Keratinocyte (primary cell): ENCODE data around the gene NET1. TPM values are rescaled to one million over a fixed set of nuclear protein-coding genes. Genes with fewer than 3 reads are reported as not detected.

Experiments used
- DNase-seq: peaks from one replicate; pipeline ENCODE4 v3.0.0-alpha.2; 2011; ENCODE audit warnings: low read depth, missing footprints, low spot score
- FAIRE-seq: peaks from 2 replicates; lab custom pipeline; 2011; peaks lifted over from hg19 to GRCh38; lab: Jason Lieb, UNC
- H2AFZ ChIP-seq: 2 replicates; pipeline ENCODE4 v1.6.0; 2012; ENCODE audit warnings: low read length, control low read depth, inconsistent platforms; ENCODE audit not compliant: control insufficient read depth
- H3K27ac ChIP-seq: 2 replicates; pipeline ENCODE4 v1.5.1; 2011; ENCODE audit warnings: low read length; ENCODE audit not compliant: control insufficient read depth, insufficient read depth
- H3K27me3 ChIP-seq: 3 replicates; pipeline ENCODE4 v1.6.0; 2011; ENCODE audit warnings: low read length; ENCODE audit not compliant: control insufficient read depth, insufficient read depth; ENCODE audit errors: extremely low read depth
- H3K36me3 ChIP-seq, 2 experiments: 2 replicates in 1 of 2; 3 replicates in 1 of 2; pipeline ENCODE4 v1.5.1; 2011; ENCODE audit warnings: low read length in 2 of 2, mild to moderate bottlenecking in 1 of 2; ENCODE audit not compliant: control insufficient read depth in 2 of 2, insufficient read depth in 2 of 2; ENCODE audit errors: extremely low read depth in 1 of 2
- H3K4me1 ChIP-seq: 3 replicates; pipeline ENCODE4 v1.5.1; 2011; ENCODE audit warnings: low read length; ENCODE audit not compliant: control insufficient read depth, insufficient read depth; ENCODE audit errors: extremely low read depth
- H3K4me2 ChIP-seq: 3 replicates; pipeline ENCODE4 v1.6.0; 2011; ENCODE audit warnings: low read depth, low read length; ENCODE audit not compliant: control insufficient read depth, insufficient read depth; ENCODE audit errors: extremely low read depth
- H3K4me3 ChIP-seq, 3 experiments: fragments of 200-600 bp in 1 of 3; sonication (generic) in 1 of 3; 2 replicates in 2 of 3; 3 replicates in 1 of 3; pipeline ENCODE4 v1.5.1; 2011 to 2016; ENCODE audit warnings: low read length in 3 of 3, mild to moderate bottlenecking in 3 of 3, control low read depth in 2 of 3, inconsistent platforms in 1 of 3, low read depth in 1 of 3, mixed read lengths in 1 of 3, mixed run types in 1 of 3, moderate library complexity in 1 of 3; ENCODE audit not compliant: control insufficient read depth in 2 of 3, insufficient read depth in 2 of 3; ENCODE audit errors: extremely low read depth in 1 of 3
- H3K79me2 ChIP-seq: 2 replicates; pipeline ENCODE4 v1.6.0; 2012; ENCODE audit warnings: low read length; ENCODE audit not compliant: control insufficient read depth, insufficient read depth
- H3K9ac ChIP-seq: 3 replicates; pipeline ENCODE4 v1.6.0; 2011; ENCODE audit warnings: low read length; ENCODE audit not compliant: control insufficient read depth, insufficient read depth; ENCODE audit errors: extremely low read depth
- H3K9me1 ChIP-seq: 3 replicates; pipeline ENCODE4 v1.6.0; 2011; ENCODE audit warnings: low read length; ENCODE audit not compliant: control insufficient read depth, insufficient read depth; ENCODE audit errors: extremely low read depth
- H3K9me3 ChIP-seq: 2 replicates; pipeline ENCODE4 v1.5.1; 2012; ENCODE audit warnings: low read depth, low read length; ENCODE audit not compliant: control insufficient read depth
- H4K20me1 ChIP-seq: 3 replicates; pipeline ENCODE4 v1.6.0; 2011; ENCODE audit warnings: low read length; ENCODE audit not compliant: control insufficient read depth, insufficient read depth; ENCODE audit errors: extremely low read depth
- CTCF ChIP-seq, 3 experiments: IDR thresholded peaks in 1 of 3; conservative IDR thresholded peaks in 1 of 3; optimal IDR thresholded peaks in 1 of 3; 2 replicates in 2 of 3; 3 replicates in 1 of 3; pipeline versions ENCODE3 to v1.5.1; 2011; ENCODE audit warnings: low read length in 3 of 3, mild to moderate bottlenecking in 3 of 3, moderate library complexity in 2 of 3, control low read depth in 1 of 3, inconsistent platforms in 1 of 3; ENCODE audit not compliant: insufficient read depth in 2 of 3; ENCODE audit errors: extremely low read depth in 1 of 3
- EZH2 ChIP-seq: IDR thresholded peaks from one replicate; pipeline ENCODE4 v1.6.1; 2012; ENCODE audit warnings: inconsistent platforms, mild to moderate bottlenecking, low read length, moderate library complexity
- dilution Hi-C: fragments of 300-500 bp; cut with MboI; formaldehyde crosslinking; loops from one replicate; pipeline ENCODE4 v1.7.0; 2020; ENCODE audit warnings: low sequenced_read_pairs; ENCODE audit not compliant: extremely low pct_ligation_motif_present
- polyA plus RNA-seq, 5 experiments: library from polyadenylated mRNA; depleted of rRNA in 3 of 5; stranded (reverse) in 3 of 5; stranded (forward) in 1 of 5; unstranded in 1 of 5; fragments of >200 nt; gene quantifications; 1 replicate in 1 of 5; 2 replicates in 3 of 5; 3 replicates in 1 of 5; pipeline versions ENCODE4 v1.2.1 to v1.2.3, GENCODE V29; 2011 to 2012; ENCODE audit warnings: missing spikeins in 2 of 5, low read depth in 1 of 5, low replicate concordance in 1 of 5

The NET1 gene
- polyA plus RNA-seq, 1 donor (not counting 4 experiments of a cell fraction or from before 2014, with no cell fraction given): 214 TPM

- H3K9me3 ChIP-seq: peaks cover 2% of the 10 kb centered on the region
- TF ChIP-seq CTCF (optimal IDR thresholded peaks at IDR 0.05 in 1 of 3, IDR thresholded peaks at IDR 0.05 in 1 of 3, conservative IDR thresholded peaks at IDR 0.05 in 1 of 3; ENCODE audit: extremely low read depth in 1 of 3, insufficient read depth in 2 of 3, low read length in 3 of 3) (no peak), EZH2 (no peak)
- no peak overlapping the region for H3K27ac ChIP-seq
- no peaks in the 10 kb centered on the region for H3K36me3 ChIP-seq
- no peak overlapping the region for H2AFZ ChIP-seq
- no peak overlapping the region for H3K9ac ChIP-seq
- FAIRE-seq: no peak
- peaks cover 13% of the 10 kb centered on the region for H3K4me1 ChIP-seq
- no peaks in the 10 kb centered on the region for H3K27me3 ChIP-seq
- H3K79me2 ChIP-seq: no peaks in the 10 kb centered on the region
- dilution Hi-C loops: no loop called here
- H4K20me1 ChIP-seq: no peaks in the 10 kb centered on the region
- no peak overlapping the region for H3K4me3 ChIP-seq
- no peaks in the 10 kb centered on the region for H3K9me1 ChIP-seq
- no peak overlapping the region for H3K4me2 ChIP-seq
- DNase-seq: no peak
Measured at GRCh38 chr10:5492929-5493576, 80.7 kb downstream of the NET1 start.

- dilution Hi-C loops: no loop called here
- H3K4me3 ChIP-seq: no peak overlapping the region
- H3K27ac ChIP-seq: no peak overlapping the region
- H2AFZ ChIP-seq: no peak overlapping the region
- no peak overlapping the region for H3K9ac ChIP-seq
- no peaks in the 10 kb centered on the region for H3K27me3 ChIP-seq
- H3K4me2 ChIP-seq: no peak overlapping the region
- FAIRE-seq (no peak), DNase-seq (no peak)
- no peaks in the 10 kb centered on the region for H3K9me1 ChIP-seq
- TF ChIP-seq EZH2 (no peak), CTCF (optimal IDR thresholded peaks at IDR 0.05 in 1 of 3, IDR thresholded peaks at IDR 0.05 in 1 of 3, conservative IDR thresholded peaks at IDR 0.05 in 1 of 3; ENCODE audit: extremely low read depth in 1 of 3, insufficient read depth in 2 of 3, low read length in 3 of 3) (no peak)
- no peaks in the 10 kb centered on the region for H4K20me1 ChIP-seq
- H3K36me3 ChIP-seq: no peaks in the 10 kb centered on the region
- H3K79me2 ChIP-seq: no peaks in the 10 kb centered on the region
- peaks cover 2% of the 10 kb centered on the region for H3K9me3 ChIP-seq
- H3K4me1 ChIP-seq: peaks cover 7% of the 10 kb centered on the region
Measured at GRCh38 chr10:5493691-5494090, 81.3 kb downstream of the NET1 start.
